NCI-H2171 treated with DMSO at 0.1 percent for 48 hours (cell line): ENCODE results near the gene MDFIC.

Experiments used
- DNase-seq: peaks from one replicate; lab custom pipeline; 2025; lab: John Stamatoyannopoulos, UW

MDFIC gene

DNA sequence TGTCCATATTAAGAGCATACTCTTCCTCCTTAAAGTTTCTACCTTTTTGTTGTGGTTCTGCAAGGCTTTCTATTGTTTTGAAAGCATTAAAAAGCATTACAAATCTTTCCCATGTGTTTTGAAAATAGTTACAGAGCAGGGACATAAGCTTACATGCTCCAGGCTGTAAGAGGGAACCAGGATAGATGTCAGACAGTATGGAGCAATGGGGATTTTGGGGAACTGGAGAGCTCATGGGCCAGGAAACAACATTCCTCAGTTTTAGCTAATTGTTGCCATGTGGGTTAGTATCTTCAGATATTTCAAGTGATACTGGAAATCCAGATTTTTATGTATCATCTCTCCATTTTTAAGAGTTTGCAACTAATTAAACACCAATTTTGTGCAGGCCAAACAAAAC lies 3.5 kb downstream of the MDFIC start:
- no peak for DNase-seq

DNA sequence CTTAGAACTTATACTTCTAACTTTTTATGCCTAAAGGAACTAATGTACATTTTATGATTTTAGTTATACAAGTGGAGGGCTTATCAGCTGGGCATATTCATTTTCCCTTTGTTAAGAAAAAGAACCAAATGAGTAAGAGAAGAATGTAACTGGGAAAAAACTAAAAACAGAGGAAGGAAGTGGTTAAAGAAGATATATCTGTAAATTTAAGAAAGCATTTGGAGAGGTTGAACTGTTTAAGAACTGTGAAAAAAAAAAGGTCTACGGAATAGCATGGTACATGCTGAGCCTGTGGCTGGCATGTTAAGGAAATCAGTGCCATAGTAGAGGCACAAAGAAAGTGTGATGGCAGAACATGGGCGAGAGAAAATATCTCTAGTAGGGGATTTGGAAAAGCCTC lies 6.2 kb downstream of the MDFIC start:
- no peak for DNase-seq

DNA sequence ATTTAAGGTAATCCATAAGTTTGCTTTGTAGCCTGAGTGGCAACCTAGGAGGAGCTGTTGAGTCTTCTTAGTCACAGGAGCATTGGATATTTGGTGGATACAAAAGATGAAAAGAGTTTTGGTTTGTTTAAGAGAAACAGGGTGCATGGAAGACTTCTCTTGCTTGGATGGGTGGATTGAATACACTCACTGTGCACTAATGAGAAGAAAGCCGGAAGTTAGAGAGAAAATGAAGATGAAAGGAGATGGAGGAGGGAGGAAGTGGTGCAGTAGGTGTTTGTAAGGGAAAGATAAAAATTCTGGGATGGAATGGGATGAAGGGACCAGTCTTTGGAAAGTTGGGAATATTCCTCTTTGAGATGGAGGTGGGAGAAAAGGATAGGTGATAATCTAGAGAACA lies 7.7 kb downstream of the MDFIC start:
- DNase-seq, result no peak

DNA sequence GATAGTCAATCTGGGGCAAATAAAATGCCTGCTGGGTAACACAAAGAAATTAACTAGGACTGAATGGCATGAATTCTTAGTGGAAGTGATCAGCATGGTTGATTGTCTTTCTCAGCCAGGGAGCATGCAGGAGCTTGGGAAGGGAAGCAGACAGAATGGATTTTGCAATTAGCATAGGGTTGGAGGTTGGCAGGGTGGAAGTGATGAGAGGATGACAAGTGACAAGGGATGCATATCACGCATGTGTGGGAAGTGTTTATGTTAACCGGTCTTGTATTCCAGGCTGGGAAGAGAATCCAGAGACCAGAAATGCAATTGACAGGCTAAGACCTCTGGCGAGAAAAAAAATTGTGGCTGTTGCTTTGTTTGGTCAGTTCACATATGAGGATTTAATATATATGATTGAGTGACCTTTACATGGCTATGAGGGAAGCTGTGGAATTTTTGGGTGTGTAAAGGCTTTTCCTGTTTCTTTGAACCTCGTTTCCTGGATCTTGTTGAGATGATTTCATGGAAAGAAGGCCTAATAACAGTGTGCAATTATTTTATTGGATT lies 8.3 kb downstream of the MDFIC start:
- no peak for DNase-seq

DNA sequence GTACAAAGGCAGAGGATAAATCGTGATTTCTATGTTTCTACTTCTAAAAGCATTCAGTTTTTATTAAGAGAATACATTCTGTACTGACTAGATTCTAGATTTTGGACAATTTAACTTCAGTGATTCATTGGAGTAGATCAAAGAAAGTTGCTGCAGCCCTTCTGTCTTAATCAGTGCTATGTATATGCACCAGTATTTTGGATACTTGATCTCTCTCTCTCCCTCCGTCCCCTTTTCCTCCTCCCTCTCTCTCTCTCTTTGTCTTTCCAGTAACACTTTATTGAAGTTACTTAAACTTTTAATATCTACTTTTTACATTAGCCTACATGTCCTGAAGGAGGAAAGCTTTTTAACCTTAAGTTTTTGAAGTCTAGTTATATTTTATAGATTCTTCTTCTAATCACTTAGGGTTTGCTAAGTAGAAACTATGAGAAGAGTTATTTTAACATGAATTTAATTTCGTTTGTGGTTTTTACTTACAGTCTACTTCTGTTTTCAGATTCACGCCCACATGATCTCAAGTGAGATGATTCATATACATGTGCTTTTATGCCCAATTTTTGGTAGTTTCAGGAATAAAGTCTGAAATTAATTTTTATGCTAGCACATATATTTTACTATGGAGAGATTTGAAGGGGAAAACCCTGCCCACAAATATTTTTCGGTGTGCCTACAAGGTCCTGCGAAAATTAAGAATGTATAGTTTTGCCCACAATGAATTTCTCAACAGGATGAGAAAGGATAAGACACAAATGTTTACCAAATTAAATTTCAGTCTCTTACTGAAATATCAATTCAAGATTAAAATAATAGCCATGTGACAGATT lies 9.1 kb downstream of the MDFIC start:
- no peak for DNase-seq

DNA sequence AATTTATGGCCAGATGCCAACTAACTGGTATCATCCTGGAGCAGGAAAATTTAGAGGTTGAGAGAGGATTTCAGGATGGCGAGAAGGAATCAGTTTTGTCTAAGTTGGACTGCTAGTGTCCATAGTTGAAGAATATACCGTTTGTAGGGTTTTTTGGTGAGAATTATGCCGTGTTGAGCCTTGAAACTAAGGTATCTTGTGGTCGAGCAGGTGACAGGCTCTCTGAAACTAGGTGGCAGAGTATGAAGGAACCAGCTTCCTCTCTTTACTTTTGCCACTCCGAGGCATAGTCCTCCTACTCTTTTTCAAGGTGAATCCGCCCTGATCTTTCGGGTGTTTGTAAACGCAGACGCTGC lies 9.7 kb downstream of the MDFIC start:
- DNase-seq, result no peak

DNA sequence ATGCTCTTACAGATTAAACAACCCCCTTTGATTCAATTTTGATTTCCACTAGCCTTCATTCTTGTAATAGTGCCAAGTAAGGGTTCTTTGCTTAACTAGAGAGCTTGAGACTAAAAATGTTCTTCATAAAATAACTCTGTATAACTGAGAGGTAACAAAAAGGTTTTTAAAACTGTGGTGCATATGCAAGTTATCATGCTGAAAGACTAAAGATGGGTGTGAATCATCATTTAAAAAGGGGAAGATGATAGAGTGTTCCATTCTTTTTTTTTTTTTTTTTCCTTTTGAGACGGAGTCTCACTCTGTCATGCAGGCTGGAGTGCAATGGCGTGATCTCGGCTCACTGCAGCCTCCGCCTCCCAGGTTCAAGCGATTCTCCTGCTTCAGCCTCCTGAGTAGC lies 11.1 kb downstream of the MDFIC start:
- DNase-seq, result no peak

DNA sequence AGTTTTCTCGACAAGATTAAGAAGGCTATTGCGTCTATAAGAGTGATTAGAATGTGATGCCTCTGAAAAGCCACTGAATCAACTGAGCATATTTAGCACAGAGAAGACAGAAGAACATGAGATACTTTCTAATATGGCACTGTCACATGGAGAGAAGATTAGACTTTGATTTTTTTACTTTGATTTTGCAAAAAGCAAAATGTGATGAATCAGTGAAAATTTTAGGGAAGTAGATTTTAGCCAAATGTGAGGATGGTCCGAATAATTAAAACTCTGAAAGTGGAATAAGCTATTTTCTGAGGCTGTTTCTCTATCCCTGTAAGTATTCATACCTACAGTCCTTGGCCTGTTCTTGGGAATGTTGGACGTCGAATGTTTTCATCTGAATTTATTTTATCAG lies 11.8 kb downstream of the MDFIC start:
- DNase-seq, result no peak

DNA sequence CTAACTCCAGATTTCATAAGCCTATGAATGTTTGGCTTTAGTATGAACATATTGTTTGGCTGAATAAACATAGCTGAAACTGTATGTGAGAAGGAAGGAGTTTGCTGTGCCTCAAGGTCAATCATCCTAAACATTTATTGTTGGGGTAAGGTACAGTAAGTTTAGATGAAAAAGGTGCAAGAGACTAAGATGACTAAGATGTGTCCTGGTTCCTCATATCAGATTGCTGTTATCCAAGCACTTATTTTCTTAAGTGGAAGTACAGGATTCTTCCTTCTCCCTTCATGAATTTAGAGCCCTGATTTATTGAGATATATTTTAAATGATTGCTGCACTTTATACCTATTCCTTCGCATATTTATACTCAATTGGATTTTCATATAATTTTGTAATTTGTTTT lies 12.2 kb downstream of the MDFIC start:
- DNase-seq, result no peak

DNA sequence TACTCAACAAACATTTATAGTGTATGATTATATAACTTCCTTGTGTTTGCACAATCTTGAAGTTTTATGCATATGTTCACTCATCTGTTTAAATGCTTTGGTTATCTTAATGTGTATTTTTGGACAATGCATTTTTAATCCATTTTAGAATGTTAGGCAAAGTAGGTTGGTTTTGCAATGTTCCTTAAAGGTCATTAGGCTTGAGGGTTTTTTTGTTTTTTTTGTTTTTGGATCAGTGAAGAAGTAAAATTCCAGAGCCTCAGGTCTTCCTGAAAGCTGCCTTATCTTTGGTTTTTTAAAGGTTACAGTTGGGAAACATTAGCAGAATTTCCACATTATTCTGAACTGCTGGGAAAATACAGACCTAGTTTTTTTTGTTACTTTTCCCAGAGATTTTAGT lies 12.8 kb downstream of the MDFIC start:
- no peak for DNase-seq

DNA sequence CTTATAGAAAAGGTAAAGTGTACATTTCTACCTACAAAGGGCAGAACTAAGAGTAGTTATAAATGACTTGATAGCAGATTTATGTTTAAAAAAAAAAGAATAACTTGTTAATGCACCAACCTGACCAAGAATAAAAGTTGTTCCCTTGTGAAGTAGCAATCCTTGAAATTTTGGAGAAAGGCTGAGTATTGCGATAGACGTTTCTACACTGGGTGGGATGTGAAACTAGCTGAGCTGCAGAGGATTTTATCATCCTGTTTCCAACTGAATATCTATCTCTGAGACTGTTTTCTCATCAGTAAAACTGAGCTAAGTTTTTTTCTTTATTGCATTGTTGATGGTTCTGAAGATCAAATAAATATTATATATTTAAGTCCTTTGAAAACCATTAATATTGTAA lies 14.6 kb downstream of the MDFIC start:
- no peak for DNase-seq

DNA sequence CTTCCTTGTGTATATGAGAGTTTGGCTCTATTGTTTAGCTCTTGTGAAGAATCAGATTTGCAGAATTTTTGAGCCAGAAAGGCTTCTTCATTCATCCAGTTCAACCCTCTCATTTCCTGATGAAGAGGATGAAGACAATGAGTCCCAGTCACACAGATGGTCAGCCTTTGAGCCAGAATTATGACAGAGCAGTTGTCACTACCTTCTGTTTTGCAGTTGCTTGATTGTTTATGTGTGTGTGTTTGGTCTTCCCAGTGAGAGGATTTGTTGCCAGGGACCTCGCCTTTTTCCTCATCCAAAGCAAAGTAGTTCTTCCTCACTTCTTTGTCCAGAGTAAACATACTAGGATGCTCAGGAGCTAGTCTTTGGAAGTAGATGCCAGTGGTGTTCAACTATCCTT lies 15.6 kb downstream of the MDFIC start:
- no peak for DNase-seq

DNA sequence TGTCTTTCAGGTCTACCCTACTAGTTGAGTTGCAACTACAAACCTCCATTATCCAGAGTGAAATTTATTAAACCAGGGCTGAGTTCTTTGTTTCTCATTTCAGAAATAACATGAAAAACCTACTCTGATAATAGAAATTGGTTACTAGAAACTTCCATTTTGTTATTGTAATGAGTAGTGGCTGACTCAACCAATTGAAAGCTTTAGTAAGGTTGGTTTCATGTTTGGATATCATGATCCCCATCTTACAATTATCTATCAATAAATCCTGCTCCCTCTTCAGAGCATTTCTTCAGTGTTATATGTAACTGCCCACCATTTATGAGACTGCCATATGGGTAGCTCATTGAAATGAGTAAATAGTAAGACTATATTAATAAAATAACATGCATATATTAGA lies 16.9 kb downstream of the MDFIC start:
- DNase-seq, result no peak

DNA sequence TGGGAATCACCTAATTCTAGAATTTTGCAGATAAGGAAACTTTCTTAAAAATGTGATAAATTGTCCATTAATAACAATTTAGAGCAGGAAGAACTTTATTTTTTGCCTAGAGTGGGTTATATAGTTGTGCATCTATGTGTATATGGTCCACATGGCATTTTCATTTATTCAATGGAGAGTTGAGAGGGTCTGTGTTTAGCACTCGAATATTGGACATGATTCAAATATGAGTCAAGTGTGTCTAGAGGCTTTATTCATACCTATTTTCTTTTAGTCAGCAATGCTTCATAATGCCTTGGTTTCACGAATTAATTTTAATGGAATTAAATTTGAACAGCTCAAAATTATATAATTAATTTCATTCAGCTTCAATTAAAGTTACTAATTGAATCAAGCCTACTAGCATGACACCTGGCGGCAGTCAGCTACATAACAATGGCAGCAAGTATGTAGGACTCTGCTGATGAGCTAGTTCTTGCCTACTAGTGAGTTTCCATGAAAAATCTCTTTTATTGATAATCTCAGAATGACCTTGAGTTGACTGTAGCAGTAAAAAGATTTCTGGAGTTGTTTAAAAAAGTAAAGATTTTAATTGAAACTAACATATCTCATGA lies 17.7 kb downstream of the MDFIC start:
- DNase-seq, result no peak

DNA sequence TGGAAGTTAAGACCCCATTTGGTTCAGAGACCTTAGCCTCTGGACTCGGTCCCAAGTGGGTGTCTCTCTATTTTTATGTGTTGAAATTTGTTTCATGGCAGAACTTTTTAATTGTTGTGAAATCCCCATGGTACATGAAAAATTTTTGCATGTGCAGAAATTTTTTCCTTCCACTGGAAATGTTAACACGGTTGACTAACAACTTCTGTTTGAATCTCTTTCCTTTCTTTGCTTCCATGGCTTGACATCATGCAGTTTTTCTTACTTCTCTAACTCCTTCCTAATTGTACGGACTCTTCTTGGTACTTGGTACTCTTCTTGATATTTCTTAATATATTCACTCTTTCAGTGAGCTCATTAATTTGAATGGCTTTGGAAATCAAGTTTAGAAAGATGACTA lies 18.3 kb downstream of the MDFIC start:
- no peak for DNase-seq

DNA sequence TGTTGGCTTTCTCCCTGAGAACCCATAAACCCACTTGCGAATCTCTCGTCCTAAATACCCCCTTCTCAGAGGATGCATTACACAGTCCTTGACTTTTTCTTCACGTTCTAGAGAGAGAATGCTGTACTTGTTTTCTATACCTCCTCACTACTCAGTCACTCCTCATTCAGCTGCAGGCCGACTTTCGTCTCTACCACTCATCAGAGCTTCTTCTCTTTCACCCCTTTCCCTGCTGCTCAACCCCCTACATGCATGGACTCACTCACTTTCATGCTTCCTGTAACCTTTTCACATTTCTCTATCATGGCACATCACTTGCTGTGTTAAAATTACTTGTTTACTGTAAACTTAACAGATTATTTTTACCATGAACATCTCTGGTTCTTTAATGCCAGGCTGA lies 19.8 kb downstream of the MDFIC start:
- DNase-seq, result no peak

DNA sequence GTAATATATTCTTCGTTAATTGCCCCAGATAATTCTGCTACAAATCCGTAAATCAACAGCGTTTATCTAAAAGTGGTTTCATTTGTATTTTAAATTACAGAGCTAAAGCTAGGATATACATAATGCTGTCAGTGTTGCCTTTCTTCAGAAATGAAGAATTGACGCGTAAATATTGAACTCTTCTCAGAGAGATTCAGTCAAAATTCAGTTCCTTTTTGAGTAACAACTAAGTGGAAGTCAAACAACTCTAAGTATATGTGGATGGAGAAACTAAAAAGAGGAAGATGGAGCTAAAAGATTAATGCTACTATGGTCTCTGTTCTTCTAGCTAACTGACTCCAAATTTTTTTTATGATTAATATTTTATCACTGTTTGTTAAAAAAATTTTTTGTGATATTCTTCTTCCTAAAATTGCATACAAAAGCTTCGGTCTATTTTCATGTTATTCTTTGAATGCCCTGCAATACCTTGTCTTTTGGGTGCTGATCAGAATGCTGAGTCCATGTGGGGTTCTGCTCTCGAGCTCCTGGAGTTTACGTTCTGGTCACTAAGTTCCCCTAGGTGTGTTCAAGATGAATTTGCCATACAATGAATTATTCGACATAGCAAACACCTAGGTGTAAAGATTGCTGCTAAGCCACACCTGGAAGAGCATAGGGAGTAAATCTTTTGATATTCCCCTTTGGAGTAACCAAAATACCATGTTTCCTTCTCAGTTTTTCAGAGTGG lies 20.7 kb downstream of the MDFIC start:
- DNase-seq, result no peak

DNA sequence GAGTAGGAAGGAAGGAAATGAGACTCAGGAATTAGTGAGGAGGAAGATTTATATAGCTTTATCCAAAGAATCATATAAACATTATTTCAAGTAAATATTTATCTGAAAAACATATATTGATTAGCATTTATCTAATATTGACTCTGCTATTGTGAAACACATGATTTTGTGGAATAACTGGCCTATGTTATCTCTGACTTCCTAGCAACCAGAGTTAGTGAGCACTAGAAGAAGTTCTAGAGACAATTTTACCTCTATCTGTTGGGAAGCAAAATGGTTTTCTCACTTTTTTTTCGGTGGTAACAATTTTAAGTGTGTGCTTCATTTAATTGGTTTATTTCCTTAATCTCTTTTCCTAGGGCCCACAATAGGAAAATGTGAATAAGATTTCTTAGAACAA lies 21.6 kb downstream of the MDFIC start:
- no peak for DNase-seq

DNA sequence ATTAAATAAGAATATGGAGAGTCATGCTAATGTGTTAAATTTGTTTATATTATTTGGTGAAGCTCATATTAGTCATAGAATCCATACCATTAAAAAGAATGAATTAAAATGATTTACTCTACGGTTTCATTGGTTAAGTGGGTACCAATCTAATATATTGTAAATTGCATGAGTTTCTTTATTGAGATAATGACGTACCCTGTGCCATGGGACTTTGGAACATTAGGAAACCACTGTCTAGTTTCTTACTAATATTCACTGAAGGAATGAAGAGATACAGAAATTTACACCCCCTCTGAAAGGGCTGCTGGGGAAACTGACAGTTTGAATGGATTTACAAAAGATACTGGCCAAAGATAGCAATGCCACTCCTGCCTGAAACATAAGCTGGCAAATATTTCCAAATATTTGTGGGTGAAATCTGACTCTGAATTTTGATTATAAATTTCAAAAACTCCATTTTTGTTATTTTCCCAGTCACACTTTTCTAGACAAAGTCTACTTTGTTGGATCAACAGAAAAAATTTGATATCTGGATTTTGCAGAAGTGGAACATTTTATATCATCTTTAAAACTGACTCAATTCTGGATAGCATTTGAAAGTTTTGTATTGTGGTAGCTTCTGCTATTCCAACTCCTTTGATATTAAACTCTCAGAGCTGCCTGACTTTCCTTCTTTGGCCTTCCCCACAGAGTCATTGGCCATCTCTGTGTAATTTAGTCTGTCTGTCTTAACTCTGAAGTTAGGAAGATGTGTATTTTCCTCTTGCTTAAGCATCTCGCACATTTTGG lies 22.3 kb downstream of the MDFIC start:
- DNase-seq, result no peak

DNA sequence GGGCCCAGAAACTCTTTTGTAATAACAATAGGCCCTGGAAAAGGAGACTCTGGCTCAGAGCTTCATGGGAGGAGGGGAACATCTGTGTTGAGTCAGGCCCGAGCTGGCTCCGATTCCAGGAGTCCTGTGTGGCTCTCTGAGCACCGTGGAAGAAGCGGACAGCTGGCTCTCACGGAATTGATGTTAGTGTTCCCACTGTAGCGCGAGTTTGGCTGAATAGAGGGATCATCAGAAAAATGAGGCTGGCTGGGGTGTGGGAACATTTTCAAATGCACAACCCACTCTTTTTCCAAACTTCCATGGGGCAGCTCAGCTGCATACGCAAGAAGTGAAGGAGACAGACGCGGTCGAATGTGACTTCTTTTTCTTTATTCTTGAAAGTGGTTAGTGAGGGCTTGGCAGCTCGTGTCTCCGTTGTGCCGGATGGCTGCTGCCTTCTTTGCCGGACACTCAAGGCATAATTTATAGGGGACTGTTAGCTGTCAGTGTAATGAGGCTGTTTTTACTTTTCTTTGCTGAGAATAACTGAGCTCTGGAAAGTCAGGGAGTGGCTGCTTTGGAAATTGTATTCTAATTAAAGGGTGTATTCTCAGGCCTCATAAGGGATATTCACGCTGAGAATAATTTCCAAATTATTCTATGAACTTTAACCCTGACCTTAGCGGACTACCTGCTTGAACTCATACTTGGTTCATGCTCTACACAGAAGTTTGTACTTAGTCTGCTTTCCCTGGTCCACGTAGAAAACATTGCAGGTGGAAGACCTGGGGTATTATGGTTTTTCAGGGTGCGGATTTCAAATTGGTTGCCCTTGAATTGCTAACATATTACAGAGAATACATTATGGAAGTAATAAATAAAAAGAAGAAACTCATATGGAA lies 23.1 kb downstream of the MDFIC start:
- DNase-seq, result peak; percentile 48

DNA sequence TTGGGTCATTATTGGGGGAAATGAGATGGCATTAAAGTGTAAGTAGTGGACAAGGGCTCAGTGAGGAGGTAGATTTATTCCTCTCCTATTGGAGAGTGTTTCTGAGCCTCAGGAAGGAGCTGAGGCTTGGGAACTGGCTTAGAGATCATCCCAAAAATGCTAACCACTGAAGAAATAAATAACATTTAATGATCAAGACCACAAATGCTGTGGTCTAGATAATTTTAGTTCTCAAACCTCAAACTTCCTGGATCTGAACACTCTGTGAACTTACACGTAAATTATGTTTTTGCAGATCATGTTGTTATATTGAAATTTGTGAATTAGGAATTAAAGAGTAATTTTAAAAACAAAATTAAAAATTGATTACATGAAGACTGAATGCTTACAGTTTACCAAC lies 27.3 kb downstream of the MDFIC start:
- no peak for DNase-seq
